Karpas-422 (cell line): Measurements from ENCODE around the gene NAP1L1. TPM values are rescaled to one million over a fixed set of nuclear protein-coding genes. Genes with fewer than 3 reads are reported as not detected.
A peak's percentile ranks its signal among the peaks of the same experiment; 100 is the strongest.
"Not testable (repeated sequence)": the region's sequence is repeated elsewhere in the genome, so short reads cannot be mapped to it uniquely, and the experiment has no call there.

ENCODE experiments used
- DNase-seq: peaks from one replicate; pipeline ENCODE4 v3.0.0-alpha.2; 2015
- H2AFZ ChIP-seq: fragments of 200-600 bp; sonication (generic); 2 replicates; pipeline ENCODE4 v1.6.1; 2014; ENCODE audit warnings: antibody characterized with exemption, low read length, mixed read lengths
- H3K27ac ChIP-seq: fragments of 200-600 bp; sonication (generic); 2 replicates; pipeline ENCODE4 v1.5.1; 2014; ENCODE audit warnings: mild to moderate bottlenecking, low read length, moderate library complexity
- H3K27me3 ChIP-seq: fragments of 200-600 bp; sonication (generic); 2 replicates; pipeline ENCODE4 v1.6.1; 2014; ENCODE audit warnings: low read length, mixed read lengths
- H3K36me3 ChIP-seq: fragments of 200-600 bp; sonication (generic); 2 replicates; pipeline ENCODE4 v1.6.1; 2014; ENCODE audit warnings: low read length, mixed read lengths; ENCODE audit not compliant: insufficient read depth
- H3K4me1 ChIP-seq: fragments of 200-600 bp; sonication (generic); 2 replicates; pipeline ENCODE4 v1.6.1; 2014; ENCODE audit warnings: mild to moderate bottlenecking, low read length, mixed read lengths
- H3K4me2 ChIP-seq: fragments of 200-600 bp; sonication (generic); 2 replicates; pipeline ENCODE4 v1.6.1; 2014; ENCODE audit warnings: low read length, low read depth, mild to moderate bottlenecking; ENCODE audit not compliant: poor library complexity, severe bottlenecking
- H3K4me3 ChIP-seq: fragments of 200-600 bp; sonication (generic); 2 replicates; pipeline ENCODE4 v1.5.1; 2014; ENCODE audit warnings: mild to moderate bottlenecking, antibody characterized with exemption, low read length, mixed read lengths
- H3K79me2 ChIP-seq: fragments of 200-600 bp; sonication (generic); 2 replicates; pipeline ENCODE4 v1.6.1; 2014; ENCODE audit warnings: mild to moderate bottlenecking, low read length, mixed read lengths
- H3K9ac ChIP-seq: fragments of 200-600 bp; sonication (generic); 2 replicates; pipeline ENCODE4 v1.6.0; 2014; ENCODE audit warnings: low read length
- H3K9me2 ChIP-seq: fragments of 200-600 bp; sonication (generic), shearing (Covaris generic); replicated peaks from 2 replicates; pipeline ENCODE4 v1.6.0; 2014; ENCODE audit warnings: mild to moderate bottlenecking, low read length, moderate library complexity; ENCODE audit not compliant: insufficient read depth
- H3K9me3 ChIP-seq: fragments of 300-700, 200-600 bp; sonication (generic); 2 replicates; pipeline ENCODE4 v1.6.1; 2014; ENCODE audit warnings: low read length, mixed read lengths
- H4K20me1 ChIP-seq: fragments of 200-600 bp; sonication (generic); 2 replicates; pipeline ENCODE4 v1.6.1; 2014; ENCODE audit warnings: mild to moderate bottlenecking, antibody characterized with exemption, low read length, low read depth; ENCODE audit not compliant: insufficient read depth
- total RNA-seq: library from RNA; depleted of rRNA; stranded (reverse); fragments of >200 nt; shearing (Covaris generic); gene quantifications from 2 replicates; pipeline ENCODE4 v1.2.3, GENCODE V29; 2014; ENCODE audit warnings: low replicate concordance; rRNA removed

NAP1L1 gene
- total RNA-seq, 1 experiment from 2014 or later = 401 TPM

DNA sequence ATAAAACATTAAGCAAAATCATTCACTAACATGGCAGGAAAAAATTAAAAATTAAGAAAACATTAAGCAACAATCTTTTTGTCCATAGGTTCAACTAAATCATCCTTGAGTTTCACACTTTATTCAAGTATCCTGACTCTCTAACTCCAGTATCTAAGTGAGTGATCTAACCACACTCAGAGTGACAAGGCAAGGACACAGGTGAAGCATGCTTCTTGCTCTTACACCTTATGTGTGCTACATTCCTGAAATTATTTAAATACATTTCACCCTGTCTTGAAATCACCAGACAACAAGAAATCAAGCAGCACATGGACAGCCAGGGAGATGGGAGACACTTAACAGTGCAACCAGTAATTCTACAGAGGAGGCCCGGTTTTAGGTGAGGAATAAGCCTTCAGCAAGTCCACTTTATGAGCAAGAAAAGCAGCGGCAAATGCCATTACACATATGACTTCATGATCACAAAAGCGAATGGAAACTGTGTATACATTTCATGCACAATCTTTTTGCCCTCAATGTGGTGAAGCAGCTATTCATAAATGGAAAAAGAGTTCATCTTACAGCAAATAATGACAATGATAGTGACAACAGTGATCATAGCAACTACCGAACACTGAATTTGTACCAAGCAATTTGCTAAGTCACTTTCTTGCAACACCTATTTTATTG is 90.3 kb downstream of the NAP1L1 start:
- H3K4me1 ChIP-seq = no peaks in the 10 kb centered on the region
- H3K79me2 ChIP-seq = no peaks in the 10 kb centered on the region
- peak; percentile 39 for DNase-seq
- H3K36me3 ChIP-seq = no peaks in the 10 kb centered on the region
- no peaks in the 10 kb centered on the region for H3K9me3 ChIP-seq
- no peaks in the 10 kb centered on the region for H3K9me2 ChIP-seq
- H3K27me3 ChIP-seq = no peaks in the 10 kb centered on the region
- no peak overlapping the region for H3K9ac ChIP-seq
- H3K4me2 ChIP-seq = no peak overlapping the region
- H3K27ac ChIP-seq = no peak overlapping the region
- no peak overlapping the region for H3K4me3 ChIP-seq
- H2AFZ ChIP-seq = no peak overlapping the region
- no peaks in the 10 kb centered on the region for H4K20me1 ChIP-seq

DNA sequence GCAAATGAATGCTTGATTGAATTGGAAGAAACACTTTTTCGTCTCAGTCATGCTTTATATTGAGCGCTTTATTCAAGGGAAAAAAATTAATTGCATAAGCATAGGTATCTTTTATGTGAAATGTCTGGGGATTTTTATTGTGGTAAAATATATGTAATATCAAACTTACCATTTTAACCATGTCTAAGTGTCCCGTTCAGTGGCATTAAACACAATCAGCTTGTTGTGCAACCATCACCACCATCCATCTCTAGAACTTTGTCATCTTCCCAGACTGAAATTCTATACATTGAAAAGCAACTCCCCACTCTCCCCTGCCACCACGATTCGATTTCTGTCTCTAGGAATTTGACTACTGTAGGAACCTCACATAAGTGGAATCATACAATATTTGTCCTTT is 92.7 kb downstream of the NAP1L1 start:
- DNase-seq = peak; percentile 2
- Histone ChIP-seq H2AFZ (no peak overlapping the region), H3K36me3 (no peaks in the 10 kb centered on the region), H3K27me3 (no peaks in the 10 kb centered on the region), H3K9me3 (no peaks in the 10 kb centered on the region), H3K4me2 (no peak overlapping the region), H4K20me1 (no peaks in the 10 kb centered on the region), H3K4me1 (no peaks in the 10 kb centered on the region), H3K27ac (no peak overlapping the region), H3K9ac (no peak overlapping the region), H3K9me2 (no peaks in the 10 kb centered on the region), H3K79me2 (no peaks in the 10 kb centered on the region), H3K4me3 (no peak overlapping the region)

DNA sequence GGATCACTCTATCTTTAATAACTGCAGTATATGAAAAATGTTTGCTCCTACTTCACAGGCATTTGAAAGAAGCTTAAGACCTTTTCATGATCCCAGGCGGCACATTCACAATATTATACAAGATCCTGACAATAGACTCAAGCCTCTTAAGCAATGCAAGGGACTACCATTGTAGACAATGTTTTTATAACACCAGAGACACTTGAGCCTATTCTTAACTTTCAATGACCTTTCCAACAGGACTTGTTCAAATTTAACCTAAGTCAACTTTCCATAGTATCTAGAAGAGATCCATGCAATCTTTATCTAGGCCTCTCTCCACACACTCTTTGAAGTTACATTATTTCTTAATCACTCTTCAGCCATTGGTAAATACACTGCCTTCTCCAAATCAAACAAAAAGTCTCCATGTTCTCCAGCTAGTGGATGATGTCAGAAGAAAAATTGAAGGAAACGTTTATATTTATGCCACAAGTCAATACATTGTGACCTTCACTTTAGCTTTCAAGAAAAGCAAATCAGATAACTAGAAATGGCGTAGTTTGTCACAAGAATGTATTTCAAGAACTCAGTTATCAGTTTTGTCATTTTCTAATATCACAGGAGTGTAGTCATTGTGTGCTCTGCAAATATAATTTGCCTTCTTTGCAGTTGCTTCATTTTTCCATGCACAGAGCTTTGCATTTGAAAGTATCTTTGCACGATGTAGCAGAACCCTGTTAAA is 94.1 kb downstream of the NAP1L1 start:
- Histone ChIP-seq H3K9me2 (no peaks in the 10 kb centered on the region), H3K27me3 (no peaks in the 10 kb centered on the region), H3K9ac (no peak overlapping the region), H3K9me3 (no peaks in the 10 kb centered on the region), H3K4me2 (no peak overlapping the region), H3K79me2 (no peaks in the 10 kb centered on the region), H2AFZ (no peak overlapping the region), H3K4me1 (no peaks in the 10 kb centered on the region), H4K20me1 (no peaks in the 10 kb centered on the region), H3K4me3 (no peak overlapping the region), H3K36me3 (no peaks in the 10 kb centered on the region), H3K27ac (no peak overlapping the region)
- DNase-seq = peak; percentile 41

DNA sequence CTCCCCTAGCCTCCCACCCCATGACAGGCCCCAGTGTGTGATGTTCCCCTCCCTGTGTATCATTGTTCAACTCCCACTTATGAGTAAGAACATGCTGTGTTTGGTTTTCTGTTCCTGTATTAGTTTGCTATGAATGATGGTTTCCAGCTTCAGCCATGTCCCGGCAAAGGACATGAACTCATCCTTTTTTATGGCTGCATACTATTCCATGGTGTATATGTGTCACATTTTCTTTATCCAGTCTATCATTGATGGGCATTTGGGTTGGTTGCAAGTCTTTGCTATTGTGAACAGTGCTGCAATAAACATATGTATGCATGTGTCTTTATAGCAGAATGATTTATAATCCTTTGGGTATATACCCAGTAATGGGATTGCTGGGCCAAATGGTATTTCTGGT is 96.8 kb downstream of the NAP1L1 start:
- H3K9me2 ChIP-seq, H3K27ac ChIP-seq, H3K9ac ChIP-seq, H3K4me1 ChIP-seq, H3K79me2 ChIP-seq, H4K20me1 ChIP-seq, H2AFZ ChIP-seq, DNase-seq, H3K9me3 ChIP-seq, H3K27me3 ChIP-seq, H3K4me3 ChIP-seq, H3K36me3 ChIP-seq, H3K4me2 ChIP-seq: not testable (repeated sequence)

Other genes with a start within 250 kb of the NAP1L1 start
- gene PHLDA1, start 52.9 kb downstream of the NAP1L1 start, total RNA-seq = 10.5 and 11.3 TPM in 2 replicates